Activated naive CD4-positive, alpha-beta T cell treated with anti-CD3 and anti-CD28 coated beads, Interleukin-2, amount 50 U/mL, for 24 hours (primary cell): ENCODE measurements around the gene ATP11B.
"Not testable (repeated sequence)": the region's sequence is repeated elsewhere in the genome, so short reads cannot be mapped to it uniquely, and the experiment has no call there.

Source experiments
- H3K27ac Mint-ChIP-seq: one replicate; pipeline ENCODE4 v1.8.0; 2021; ENCODE audit warnings: mild to moderate bottlenecking, mixed read lengths
- H3K27me3 Mint-ChIP-seq: one replicate; pipeline ENCODE4 v1.8.0; 2021; ENCODE audit warnings: mixed read lengths
- H3K36me3 Mint-ChIP-seq: one replicate; pipeline ENCODE4 v1.8.0; 2021; ENCODE audit warnings: mixed read lengths
- H3K4me1 Mint-ChIP-seq: one replicate; pipeline ENCODE4 v1.8.0; 2021; ENCODE audit warnings: mixed read lengths
- H3K4me3 Mint-ChIP-seq: one replicate; pipeline ENCODE4 v1.8.0; 2021; ENCODE audit warnings: mild to moderate bottlenecking, mixed read lengths
- H3K9me3 Mint-ChIP-seq: one replicate; pipeline ENCODE4 v1.8.0; 2021; ENCODE audit warnings: mixed read lengths

ATP11B gene

DNA sequence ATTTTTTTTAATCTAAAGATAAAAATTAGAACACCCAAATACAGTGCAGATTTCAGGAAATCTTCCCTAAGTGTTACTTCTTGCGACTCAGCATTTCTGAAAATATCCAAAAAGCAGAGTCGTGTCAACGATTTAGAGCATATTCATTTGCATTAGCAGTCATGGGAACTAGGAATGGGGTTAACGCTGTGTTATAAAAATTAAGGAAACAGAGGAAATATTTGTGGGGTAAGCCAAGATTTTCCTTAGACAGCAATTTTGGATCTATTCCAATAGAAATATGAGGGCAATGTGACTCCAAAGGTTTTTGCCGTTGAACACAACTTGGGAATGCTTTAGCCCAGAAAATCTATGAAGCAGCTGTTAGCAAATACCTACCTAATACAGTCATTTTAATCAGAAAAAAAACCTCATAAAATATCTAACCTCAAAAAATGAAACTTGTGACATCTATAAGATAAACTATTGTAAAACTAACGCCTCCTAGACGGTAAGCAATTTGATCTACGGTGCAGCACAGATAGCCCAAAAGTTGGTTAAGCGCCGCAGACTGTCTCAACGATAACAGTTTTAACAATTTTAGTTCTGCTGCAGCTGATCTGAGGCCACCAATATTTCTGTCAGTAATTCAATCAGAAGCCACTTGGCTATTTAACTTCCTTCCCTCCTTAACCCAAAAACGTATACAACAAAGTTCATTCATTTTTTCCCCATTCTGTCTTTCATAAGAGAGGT is 5.8 kb upstream of the ATP11B start:
- Mint-ChIP-seq H3K27me3 (peaks cover 4% of the 10 kb centered on the region), H3K27ac (no peak overlapping the region), H3K4me1 (peaks cover 8% of the 10 kb centered on the region), H3K9me3 (no peaks in the 10 kb centered on the region), H3K4me3 (no peak overlapping the region), H3K36me3 (no peaks in the 10 kb centered on the region)

DNA sequence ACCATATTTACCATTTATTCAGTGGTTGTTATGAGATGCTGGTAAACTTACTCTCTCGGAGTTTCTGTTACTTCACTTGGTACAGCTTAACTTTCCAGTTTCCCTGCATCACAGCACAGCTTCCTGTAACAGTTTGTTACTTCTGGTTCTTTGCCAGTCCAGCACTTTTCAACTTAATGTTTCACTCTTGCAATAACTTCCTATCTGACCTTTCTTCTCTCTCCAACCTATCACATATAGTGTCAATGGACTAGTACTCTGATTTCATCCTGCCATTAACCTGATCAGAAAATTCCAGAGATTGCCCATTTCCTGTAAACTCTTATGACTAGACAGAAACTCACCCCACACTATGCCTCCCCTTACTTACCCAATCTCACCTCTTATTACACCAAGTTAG is 3.9 kb upstream of the ATP11B start:
- H3K9me3 Mint-ChIP-seq: no peaks in the 10 kb centered on the region
- no peaks in the 10 kb centered on the region for H3K36me3 Mint-ChIP-seq
- H3K27ac Mint-ChIP-seq: no peak overlapping the region
- no peak overlapping the region for H3K4me3 Mint-ChIP-seq
- peaks cover 2% of the 10 kb centered on the region for H3K27me3 Mint-ChIP-seq
- H3K4me1 Mint-ChIP-seq: peaks cover 4% of the 10 kb centered on the region

DNA sequence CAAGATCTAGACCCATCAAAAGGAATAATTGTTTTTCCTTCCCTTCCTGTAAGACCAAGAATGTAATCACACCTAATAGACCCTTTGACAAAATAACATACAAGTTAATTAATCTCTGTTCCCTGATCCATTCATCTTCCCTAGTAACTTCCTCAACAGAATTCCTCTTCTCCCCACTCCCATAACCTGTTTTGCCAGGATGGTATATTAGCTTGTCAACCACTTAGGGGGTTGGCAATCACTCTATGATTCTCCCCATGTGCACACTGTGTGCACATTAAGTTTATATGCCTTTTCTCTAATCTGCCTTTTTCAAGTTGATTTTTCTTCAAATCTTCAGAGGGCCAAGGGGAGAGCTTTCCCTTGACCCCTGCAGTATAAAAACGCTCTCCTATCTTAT is 2.7 kb upstream of the ATP11B start:
- no peaks in the 10 kb centered on the region for H3K9me3 Mint-ChIP-seq
- H3K27ac Mint-ChIP-seq: no peak overlapping the region
- no peaks in the 10 kb centered on the region for H3K27me3 Mint-ChIP-seq
- H3K4me1 Mint-ChIP-seq: peaks cover 12% of the 10 kb centered on the region
- no peak overlapping the region for H3K4me3 Mint-ChIP-seq
- no peaks in the 10 kb centered on the region for H3K36me3 Mint-ChIP-seq

DNA sequence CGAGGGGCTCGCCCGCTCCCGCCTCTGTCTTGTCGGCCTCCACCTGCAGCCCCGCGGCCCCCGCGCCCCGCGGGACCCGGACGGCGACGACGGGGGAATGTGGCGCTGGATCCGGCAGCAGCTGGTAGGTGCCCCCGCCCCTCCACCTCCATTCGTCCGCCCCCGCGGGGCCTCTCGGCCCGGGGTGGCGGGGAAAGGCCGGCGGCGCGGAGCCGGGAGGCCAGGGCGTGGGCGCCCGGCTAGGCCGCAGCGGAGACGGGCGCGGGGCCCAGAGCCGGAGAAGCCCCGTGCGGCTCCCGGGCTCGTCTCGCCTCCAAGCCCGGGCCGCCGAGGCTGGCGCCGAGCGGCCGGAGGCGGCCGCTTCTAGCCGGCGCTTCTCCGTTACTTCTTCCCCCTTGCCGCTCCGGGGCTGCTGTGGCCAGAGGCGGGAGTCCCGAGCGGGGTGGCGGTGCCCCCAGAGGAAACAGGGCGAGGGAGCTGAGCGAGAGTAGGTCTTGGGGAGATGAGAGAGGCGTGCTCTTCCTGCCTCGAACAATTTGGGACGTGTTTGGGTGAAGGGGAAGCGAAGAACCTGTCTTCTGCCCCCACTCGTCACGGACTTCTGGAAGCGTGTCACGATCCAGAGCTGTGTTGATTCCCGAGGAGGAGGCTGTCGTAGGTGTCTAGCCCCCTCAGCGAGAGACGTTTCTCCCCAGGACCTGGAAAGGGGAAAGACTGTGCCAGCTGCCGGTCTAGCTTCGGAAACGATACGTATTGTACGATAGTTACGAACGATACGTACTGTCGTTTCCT is 555 bp downstream of the ATP11B start:
- Mint-ChIP-seq H3K4me3 (peak overlapping the region; percentile 93), H3K36me3 (peaks cover 2% of the 10 kb centered on the region), H3K9me3 (no peaks in the 10 kb centered on the region), H3K27me3 (no peaks in the 10 kb centered on the region), H3K27ac (peak overlapping the region; percentile 95), H3K4me1 (peaks cover 40% of the 10 kb centered on the region)

DNA sequence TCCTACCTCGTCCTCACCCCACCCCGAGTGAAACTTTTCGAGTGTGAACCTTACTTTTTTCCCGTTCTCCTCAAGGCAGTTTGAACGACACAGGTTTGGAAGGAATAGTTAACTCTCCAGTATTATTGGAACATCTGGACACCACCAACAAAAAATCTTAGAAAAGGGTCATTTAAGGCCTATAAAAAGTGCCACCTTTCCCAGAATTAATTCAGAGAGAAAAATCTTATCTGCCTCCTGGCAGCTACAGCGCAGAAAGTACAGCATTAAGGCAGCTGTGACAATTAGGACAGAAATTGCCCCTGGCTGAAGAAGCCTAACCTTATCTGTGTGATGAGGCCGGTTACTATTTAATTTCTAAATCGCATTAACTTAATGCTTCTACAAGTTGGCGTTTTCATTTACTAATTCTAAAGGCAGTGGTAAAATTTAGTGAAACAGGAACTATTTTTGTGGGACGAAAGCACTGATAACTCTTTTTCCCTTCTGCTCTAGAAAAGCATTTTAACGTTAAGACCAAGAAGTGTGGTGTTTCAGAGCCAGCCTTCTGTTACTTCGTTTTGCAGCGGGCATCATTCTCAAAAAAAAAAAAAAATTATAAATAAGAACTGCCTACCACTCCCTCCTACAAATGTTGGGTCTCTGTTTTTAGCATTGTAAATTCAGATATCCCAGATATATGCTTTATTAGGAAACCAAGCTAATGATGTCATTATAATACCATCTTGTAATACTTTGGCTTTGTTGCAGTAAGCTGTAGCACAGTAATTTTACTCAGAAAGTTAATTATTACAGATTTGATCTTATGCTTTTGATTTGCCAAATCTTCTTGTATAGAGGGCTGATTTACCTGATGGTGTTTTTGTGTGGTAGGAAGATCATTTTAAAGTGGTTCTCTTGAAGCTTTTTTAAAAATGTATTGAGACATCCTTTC is 1.4 kb downstream of the ATP11B start:
- no peaks in the 10 kb centered on the region for H3K27me3 Mint-ChIP-seq
- no peaks in the 10 kb centered on the region for H3K9me3 Mint-ChIP-seq
- peaks cover 44% of the 10 kb centered on the region for H3K4me1 Mint-ChIP-seq
- peak overlapping the region; percentile 95 for H3K27ac Mint-ChIP-seq
- peak overlapping the region; percentile 93 for H3K4me3 Mint-ChIP-seq
- peaks cover 2% of the 10 kb centered on the region for H3K36me3 Mint-ChIP-seq

DNA sequence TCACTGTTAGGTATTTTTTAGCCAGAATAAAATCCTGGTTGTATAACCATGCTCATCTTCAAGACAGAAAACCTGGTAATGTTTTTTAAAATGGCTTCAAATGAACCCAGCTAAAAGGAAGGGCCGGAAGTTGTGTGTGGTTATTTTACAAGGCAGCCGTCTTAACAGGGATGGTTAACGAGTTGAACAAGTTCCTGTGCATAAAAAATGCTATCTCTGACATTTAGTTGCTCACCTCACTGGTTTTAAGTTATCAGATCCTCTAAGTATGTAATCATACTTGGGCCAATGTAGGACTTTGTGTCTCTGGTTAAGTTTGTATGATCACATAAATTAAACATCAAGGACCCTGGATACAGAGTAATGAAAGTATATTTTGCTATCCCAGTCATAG is 2.1 kb downstream of the ATP11B start:
- Mint-ChIP-seq H3K27ac (peak overlapping the region; percentile 95), H3K4me1 (peaks cover 44% of the 10 kb centered on the region), H3K27me3 (no peaks in the 10 kb centered on the region), H3K4me3 (peak overlapping the region; percentile 93), H3K9me3 (no peaks in the 10 kb centered on the region), H3K36me3 (peaks cover 2% of the 10 kb centered on the region)

DNA sequence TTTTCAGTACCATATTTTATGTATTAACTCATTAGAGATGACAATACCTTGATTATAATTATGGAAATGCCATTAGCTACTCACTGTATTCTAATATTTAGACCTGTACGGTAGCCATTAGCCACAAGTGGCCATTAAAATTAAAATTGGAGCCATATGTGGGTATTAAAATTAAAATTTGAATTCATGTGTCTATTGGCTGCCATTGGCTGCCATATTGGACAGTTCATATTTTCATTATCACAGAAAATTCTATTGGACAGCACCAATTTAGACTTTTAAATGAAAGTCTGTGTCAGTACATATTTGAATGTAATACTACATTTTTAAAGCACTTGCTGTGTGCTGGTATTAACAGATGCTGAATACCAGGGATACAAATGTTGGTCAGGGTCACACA is 3.0 kb downstream of the ATP11B start:
- peaks cover 2% of the 10 kb centered on the region for H3K36me3 Mint-ChIP-seq
- H3K27ac Mint-ChIP-seq: peak overlapping the region; percentile 66
- H3K9me3 Mint-ChIP-seq: no peaks in the 10 kb centered on the region
- H3K4me3 Mint-ChIP-seq: peak overlapping the region; percentile 23
- peaks cover 50% of the 10 kb centered on the region for H3K4me1 Mint-ChIP-seq
- no peaks in the 10 kb centered on the region for H3K27me3 Mint-ChIP-seq

DNA sequence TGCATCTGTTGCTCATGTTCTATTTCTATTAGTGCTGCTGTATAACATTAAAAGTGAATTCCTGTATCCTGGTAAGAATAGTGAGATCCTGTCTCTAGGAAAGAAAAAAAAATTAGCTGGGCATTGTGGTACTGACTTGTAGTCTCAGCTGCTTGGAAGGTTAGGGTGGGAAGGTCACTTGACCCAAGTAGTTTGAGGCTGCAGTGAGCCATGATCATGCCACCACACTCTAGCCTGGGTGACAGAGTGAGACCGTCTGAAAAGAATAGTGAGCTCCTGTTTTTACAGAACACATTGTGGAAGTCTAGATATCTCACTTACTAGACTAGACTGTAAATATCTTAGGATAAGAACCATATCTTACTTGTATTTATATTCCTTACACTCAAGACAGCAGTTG is 4.6 kb downstream of the ATP11B start:
- H3K9me3 Mint-ChIP-seq: no peaks in the 10 kb centered on the region
- no peaks in the 10 kb centered on the region for H3K27me3 Mint-ChIP-seq
- H3K4me1 Mint-ChIP-seq: peaks cover 66% of the 10 kb centered on the region
- peaks cover 2% of the 10 kb centered on the region for H3K36me3 Mint-ChIP-seq
- H3K27ac Mint-ChIP-seq: no peak overlapping the region
- no peak overlapping the region for H3K4me3 Mint-ChIP-seq

DNA sequence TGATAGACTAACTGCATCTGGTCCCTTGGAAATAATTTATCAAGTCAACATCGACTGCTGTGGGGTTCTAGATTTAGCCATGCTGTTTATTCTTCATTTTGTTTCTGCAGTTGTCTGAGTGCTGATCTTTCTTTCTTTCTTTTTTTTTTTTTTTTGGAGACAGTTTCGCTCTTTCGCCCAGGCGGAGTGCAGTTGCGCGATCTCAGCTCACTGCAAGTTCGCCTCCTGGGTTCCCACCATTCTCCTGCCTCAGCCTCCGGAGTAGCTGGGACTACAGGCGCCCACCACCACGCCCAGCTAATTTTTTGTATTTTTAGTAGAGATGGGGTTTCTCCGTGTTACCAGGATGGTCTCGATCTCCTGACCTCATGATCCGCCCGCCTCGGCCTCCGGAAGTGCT is 5.8 kb downstream of the ATP11B start:
- H3K9me3 Mint-ChIP-seq, H3K4me3 Mint-ChIP-seq, H3K27me3 Mint-ChIP-seq, H3K27ac Mint-ChIP-seq, H3K36me3 Mint-ChIP-seq: not testable (repeated sequence)
- peaks cover 77% of the 10 kb centered on the region for H3K4me1 Mint-ChIP-seq

DNA sequence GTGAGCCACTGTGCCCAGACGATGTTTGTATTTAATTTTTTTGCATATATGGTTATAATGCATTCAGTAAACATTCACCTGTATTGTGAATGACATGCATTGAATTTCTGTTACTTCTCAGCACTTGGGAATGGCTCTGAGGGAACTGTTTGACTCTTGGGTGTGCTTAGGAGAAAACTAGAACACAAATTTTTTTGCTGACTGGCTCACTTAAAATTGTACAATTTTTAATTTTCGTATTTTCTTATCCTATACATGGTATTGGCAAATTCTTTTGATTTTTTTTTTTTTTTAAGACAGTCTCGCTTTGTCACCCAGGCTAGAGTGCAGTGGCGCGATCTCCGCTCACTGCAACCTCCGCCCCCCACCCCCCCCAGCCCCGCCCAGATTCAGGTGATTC is 7.2 kb downstream of the ATP11B start:
- Mint-ChIP-seq H3K27me3 (no peaks in the 10 kb centered on the region), H3K4me1 (peaks cover 84% of the 10 kb centered on the region), H3K27ac (no peak overlapping the region), H3K9me3 (no peaks in the 10 kb centered on the region), H3K4me3 (no peak overlapping the region), H3K36me3 (peaks cover 7% of the 10 kb centered on the region)

DNA sequence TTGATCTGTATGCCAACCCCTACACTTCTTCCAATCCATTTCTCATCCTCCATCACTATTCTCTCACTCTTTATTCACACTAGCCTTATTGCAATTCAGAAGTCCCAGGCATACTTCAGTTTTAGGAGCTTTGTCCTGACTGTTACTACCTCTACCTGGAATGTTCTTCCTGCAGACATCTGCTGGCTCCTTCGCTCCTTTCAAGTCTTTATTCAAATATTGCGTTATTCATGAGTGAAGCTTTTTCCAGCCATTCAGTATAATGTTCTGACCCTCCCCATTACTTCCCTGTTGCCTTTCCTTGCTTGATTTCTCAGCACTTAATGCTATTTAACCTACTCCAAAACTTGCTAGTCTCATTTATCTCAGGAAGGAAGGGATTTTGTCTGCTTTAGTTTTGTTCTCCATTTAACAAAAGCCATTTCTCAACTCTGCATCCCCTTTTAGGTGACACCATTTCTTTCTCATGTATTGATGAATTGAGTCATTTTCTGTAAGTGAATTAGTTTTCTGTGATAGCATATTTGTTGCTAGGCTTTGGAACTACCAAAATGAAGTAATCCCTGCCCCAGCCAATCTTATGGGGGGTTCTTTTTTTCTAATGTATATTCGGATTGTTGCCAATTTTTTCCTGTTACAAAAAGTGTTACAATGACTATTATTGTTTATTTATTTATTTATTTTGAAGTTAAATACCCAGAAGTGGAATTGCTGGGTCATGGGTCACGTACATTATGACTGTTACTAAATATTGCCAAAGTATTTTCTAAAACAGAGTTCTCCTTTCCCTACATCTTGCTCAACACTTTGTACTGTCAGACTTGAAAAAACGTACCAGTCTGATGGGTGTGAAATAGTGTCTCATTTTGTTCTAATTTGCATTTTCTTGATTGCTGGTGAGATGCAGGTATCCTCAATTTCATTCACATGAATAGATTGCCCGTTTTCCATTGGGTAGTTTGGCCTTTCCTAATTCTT is 9.4 kb downstream of the ATP11B start:
- peak overlapping the region; percentile 10 for H3K27ac Mint-ChIP-seq

DNA sequence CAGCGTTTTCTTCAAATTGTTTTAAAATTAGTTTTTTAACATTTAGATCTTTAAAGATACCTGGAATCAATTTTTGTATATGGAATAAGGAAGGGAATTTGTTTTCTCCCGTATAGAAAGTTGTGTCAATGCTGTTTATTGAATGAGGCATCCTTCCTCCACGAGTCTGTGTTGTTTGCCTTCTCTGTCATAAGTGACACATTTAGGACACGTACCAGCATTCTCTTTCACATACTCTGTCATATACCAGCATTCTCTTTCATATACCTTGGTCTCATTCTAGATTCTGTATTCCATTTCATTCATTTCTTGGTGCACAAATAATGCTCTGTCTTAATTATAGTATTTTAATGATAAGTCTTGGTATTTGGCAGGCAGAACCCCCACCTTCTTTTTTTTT is 10.3 kb downstream of the ATP11B start:
- Mint-ChIP-seq H3K36me3 (peaks cover 5% of the 10 kb centered on the region), H3K27ac (no peak overlapping the region), H3K27me3 (no peaks in the 10 kb centered on the region), H3K4me3 (no peak overlapping the region), H3K4me1 (peaks cover 82% of the 10 kb centered on the region), H3K9me3 (no peaks in the 10 kb centered on the region)

More for the DNA sequence above, 9.4 kb downstream of the ATP11B start:
- Mint-ChIP-seq H3K9me3 (no peaks in the 10 kb centered on the region), H3K27me3 (no peaks in the 10 kb centered on the region), H3K36me3 (peaks cover 7% of the 10 kb centered on the region), H3K4me1 (peaks cover 82% of the 10 kb centered on the region), H3K4me3 (peak overlapping the region; percentile 24)

DNA sequence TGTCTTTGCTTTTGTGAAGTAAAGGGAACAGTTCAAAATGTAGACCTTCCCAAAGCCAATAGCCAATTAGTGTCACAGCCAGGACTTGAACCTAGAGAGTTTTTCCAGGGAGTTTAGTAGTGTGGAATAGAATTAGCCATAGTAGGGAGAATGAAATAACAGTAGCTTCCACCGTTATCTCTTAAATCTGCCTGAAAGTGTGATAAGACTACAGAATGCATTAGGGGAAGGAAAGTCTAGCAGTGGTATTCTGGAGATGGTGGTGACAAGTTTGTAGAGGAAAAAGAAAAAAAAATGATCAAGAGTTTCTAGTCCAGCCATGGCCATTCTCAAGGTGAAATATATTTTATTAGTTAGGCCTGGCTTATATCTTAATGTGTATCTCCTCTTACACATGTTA is 13.8 kb downstream of the ATP11B start:
- Mint-ChIP-seq H3K4me3 (no peak overlapping the region), H3K27me3 (no peaks in the 10 kb centered on the region), H3K36me3 (peaks cover 7% of the 10 kb centered on the region), H3K4me1 (peaks cover 86% of the 10 kb centered on the region), H3K9me3 (no peaks in the 10 kb centered on the region), H3K27ac (peak overlapping the region; percentile 6)

DNA sequence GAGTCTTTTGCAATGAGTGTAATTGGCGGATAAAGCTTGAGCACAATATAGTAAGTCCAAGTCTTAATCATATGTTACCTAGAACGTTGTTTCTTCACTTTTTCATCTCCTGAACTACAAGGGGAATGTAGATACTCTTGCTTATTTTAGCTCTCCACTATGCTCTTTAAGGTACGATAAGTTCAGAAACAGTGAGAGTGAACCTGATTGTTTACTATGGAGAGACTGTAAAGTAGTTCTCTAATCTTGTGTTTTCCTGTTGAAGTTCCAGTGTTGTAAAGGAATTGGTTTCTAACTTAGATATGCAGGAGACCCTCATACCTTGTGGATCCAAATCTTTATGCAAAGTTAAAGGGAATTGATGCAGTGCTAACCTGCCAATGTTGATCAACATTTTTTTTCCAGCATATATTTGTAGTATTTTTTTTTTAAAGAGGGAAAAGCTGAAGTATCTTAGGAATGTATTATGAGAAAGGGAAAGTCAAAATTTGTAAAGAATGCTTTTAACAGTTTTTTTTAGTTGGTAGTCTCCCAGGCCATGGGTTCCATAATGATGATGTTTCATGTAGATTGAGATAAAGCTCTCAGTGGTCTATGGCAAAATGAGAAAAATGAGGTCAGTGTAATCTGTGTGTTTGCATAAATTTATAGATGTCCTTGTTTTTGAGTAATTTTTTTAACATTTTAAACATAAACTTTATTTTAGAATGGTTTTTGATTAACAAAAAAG is 14.9 kb downstream of the ATP11B start:
- peaks cover 9% of the 10 kb centered on the region for H3K36me3 Mint-ChIP-seq
- H3K4me1 Mint-ChIP-seq: peaks cover 85% of the 10 kb centered on the region
- H3K4me3 Mint-ChIP-seq: no peak overlapping the region
- peak overlapping the region; percentile 13 for H3K27ac Mint-ChIP-seq
- no peaks in the 10 kb centered on the region for H3K9me3 Mint-ChIP-seq
- H3K27me3 Mint-ChIP-seq: no peaks in the 10 kb centered on the region
